ENCODE results near the gene CRB2.
A peak's percentile ranks its signal among the peaks of the same experiment; 100 is the strongest.

CRB2 gene

GRCh38 chr9:123402981-123403509, 47.0 kb downstream of the CRB2 start:
- DNase-seq (ENCODE audit: low spot score): no peak

- no peak for DNase-seq (ENCODE audit: low spot score)
Measured at GRCh38 chr9:123406016-123406415, 50.0 kb downstream of the CRB2 start.

- no peak for DNase-seq (ENCODE audit: low spot score)
Measured at GRCh38 chr9:123406691-123407216, 50.8 kb downstream of the CRB2 start.

DNA sequence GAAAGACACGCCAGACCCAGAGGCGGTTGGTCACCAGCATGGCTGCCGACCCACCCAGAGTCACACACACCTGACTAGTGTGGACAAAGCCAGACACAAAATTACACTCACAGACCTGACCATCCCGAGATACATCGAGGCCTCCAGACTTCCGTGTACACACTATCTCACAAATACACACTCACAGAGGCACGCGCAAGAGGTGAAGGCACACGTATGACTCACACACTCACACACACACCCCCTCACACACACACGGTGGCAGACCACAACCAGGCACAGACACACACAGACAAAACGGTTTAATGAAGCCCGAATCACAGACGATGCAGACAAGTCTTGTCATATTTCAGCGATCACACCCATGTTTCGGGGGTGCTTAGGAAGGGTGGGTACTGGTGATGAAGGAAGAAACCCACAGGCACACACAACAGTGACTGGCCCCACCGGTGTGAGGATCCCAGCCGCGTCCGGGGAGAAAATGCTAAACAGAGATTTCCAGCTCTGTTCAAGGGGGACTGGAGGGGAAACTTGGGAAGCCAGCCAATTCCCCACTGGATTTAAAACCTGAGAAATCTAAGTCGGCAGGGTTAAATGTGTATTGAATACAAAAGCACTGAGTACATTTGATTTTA, 51.3 kb downstream of the CRB2 start:
- DNase-seq (ENCODE audit: low spot score): no peak

DNA sequence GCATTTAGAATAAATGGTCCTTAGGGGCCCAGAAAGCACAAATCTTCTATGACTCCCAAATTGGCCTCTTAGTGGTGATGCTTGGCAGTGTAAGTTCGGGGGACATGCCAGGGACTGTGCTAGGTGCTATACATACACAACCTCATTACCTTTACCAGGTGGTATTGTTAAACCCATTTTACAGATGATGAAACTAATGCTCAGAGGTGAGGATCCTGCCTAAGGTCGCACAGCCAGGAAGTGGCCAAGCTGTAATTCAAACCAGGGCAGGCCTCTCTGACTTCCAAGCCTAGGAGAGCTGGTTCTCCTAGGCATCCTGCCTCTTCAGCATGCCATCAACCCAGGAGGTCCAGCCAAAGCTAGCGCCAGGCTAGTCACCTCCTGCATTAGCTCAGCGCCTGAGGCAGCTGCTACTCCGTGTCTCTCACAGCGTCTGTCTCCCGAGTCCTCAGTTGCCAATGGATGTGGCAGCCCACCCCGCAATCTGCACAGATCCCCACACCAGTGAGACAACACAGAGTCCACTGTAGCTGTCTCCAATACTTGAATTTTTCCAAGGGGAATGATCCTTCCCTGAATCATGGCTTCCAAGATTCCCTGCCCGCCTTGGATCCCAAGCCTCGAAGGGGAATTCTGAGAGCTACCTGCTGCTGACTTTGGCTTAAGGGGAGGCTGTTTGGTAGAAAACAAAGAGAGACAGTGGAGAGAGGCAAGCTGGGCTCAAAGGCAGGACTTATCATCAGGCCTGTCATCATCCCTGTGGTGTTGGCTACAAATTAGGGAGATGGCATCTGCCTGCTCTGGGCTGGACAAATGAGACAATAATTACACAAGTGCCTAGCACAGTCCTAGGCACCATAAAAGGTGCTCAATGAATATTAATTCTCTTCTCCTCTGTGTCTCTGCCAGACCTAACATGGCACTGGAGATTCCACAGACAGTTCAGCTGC, 52.6 kb downstream of the CRB2 start:
- no peak for DNase-seq (ENCODE audit: low spot score)

DNA sequence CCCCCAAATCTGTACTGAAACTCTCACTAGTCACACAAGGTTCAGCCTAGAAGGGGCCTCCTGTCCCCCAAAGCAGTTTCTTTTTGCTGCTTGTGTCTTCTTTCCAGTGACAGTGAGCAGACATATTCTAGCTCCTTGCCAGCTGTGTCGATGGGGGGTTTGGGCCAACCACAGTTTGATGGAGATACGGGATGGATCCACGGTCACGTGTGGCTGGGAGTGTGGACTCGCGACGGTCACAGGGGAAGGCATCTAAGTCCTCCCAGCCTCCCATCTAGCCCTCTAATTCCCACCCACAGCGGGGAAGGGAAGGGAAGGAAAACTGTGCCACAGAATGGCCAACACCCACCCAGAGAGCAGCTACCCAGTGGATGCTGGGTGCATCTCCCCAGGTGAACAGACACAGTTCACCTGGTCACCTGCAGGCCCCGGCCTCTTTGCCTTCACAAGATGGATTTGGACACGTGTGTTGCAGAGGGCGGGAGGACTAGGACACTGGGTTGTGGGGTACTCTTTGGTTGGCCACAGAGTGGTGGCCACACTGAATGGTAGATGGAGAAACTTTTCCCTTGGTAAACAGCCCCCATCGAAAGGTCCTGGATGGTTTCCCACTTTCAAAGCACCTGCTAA, 54.4 kb downstream of the CRB2 start:
- DNase-seq (ENCODE audit: low spot score): no peak

- DNase-seq (ENCODE audit: low spot score): no peak
Measured at GRCh38 chr9:123411191-123411590, 55.2 kb downstream of the CRB2 start.

DNA sequence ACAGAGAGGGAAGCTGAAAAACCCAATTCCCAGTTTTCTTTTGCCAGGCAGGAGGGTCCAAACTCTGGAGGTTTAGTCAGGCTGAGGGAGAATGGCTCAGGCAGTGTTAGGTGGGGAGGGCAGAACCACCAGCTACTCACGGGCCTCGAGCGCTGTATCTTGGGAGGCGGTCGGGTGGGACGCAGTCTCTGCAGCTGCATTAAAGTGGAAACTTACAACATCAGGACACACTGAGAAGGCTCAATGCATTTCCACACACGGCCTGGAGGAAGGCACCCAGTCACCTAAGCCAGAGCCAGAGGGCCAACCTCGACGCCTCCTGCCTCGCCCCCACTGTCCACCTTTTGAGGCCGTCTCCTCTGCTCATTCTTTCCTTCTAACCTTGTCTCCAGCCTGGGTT, 55.6 kb downstream of the CRB2 start:
- DNase-seq (ENCODE audit: low spot score): no peak

DNA sequence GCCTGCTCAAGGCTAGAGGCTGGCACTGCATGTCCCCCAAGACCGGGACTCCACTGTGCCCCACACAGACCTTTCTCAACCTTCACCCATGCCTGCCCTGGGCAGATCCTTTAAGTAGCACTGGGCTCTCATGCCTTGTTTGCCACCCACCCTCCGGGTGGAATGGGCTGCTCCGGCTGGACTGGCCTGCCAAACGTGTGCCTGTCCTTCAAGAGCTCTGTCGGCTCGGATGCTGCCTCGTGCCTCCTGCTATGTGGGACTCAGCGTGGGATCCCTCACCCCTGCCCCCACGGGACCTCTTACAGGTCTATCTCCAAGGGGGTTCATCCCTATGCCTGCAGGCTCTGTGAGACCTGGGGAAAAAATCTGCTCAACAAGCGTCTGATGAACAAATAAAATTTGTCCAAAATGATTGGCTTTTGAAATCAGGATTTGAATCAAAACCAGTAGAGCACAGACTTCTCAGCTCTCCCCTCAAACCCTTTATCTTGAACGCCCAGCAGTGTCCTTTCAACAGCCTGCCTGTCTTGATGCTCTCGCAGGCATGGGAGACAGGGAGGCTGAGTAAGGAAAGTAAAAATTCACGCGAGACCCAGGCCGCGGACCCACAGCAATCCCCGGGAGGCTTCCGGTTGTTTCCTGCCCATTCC, 56.3 kb downstream of the CRB2 start:
- DNase-seq (ENCODE audit: low spot score): no peak

GRCh38 chr9:123414204-123414603, 58.2 kb downstream of the CRB2 start:
- DNase-seq (ENCODE audit: low spot score): no peak

- DNase-seq (ENCODE audit: low spot score): peak; percentile 44
Measured at GRCh38 chr9:123414936-123415930, 59.2 kb downstream of the CRB2 start.

GRCh38 chr9:123416176-123416575, 60.2 kb downstream of the CRB2 start:
- no peak for DNase-seq (ENCODE audit: low spot score)

DNA sequence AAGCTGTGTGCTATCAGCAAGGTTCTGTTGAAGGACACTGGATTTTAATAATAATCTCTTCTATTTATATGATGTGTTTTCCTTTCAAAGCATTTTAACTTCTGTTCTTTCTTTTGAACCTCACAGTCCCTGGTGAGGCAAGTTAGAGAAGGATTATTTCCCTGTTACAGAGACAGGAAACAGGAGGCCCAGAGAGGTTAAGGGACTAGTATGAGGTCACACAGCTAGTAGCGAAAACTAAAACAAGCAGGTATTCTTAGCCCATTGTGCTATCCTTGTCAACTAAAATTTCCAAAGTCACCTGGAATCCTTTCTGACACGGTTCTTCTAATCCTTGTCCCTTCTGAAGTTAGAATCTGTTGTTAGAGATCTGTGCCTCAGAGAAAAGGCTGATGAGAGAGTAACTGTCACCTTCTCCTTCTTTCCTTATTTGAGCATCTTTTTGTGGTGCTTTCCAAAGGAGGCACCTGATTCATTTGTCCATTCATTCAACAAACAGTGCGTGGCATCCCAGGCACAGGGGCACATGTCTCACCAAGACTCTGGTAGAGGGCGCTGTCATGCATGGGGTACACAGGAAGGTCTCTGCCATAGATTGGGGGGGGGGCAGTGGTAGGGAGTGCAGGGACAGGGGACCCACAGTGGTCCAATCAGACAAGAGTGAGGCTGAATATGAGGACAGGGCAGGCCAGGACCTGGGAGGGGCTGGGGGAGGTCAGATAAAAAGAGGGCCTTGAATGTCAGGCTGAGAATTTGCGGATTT, 61.5 kb downstream of the CRB2 start:
- no peak for DNase-seq (ENCODE audit: low spot score)

- DNase-seq (ENCODE audit: low spot score): no peak
Measured at GRCh38 chr9:123418052-123418430, 62.0 kb downstream of the CRB2 start.

- DNase-seq (ENCODE audit: low spot score): no peak
Measured at GRCh38 chr9:123418506-123418905, 62.5 kb downstream of the CRB2 start.

- DNase-seq (ENCODE audit: low spot score): no peak
Measured at GRCh38 chr9:123419091-123419490, 63.1 kb downstream of the CRB2 start.

- DNase-seq (ENCODE audit: low spot score): no peak
Measured at GRCh38 chr9:123419721-123420591, 64.0 kb downstream of the CRB2 start.

GRCh38 chr9:123420592-123421111, 64.7 kb downstream of the CRB2 start:
- DNase-seq (ENCODE audit: low spot score): no peak

- DNase-seq (ENCODE audit: low spot score): no peak
Measured at GRCh38 chr9:123421186-123421585, 65.2 kb downstream of the CRB2 start.

Data from GM03348 (cell line).